ENCODE measurements around the gene MRPL14. TPM values are rescaled to one million over a fixed set of nuclear protein-coding genes. Genes with fewer than 3 reads are reported as not detected.

The MRPL14 gene
- polyA plus RNA-seq, 1 donor (not counting 4 experiments of a cell fraction or from before 2014, with no cell fraction given), result 136 TPM

DNA sequence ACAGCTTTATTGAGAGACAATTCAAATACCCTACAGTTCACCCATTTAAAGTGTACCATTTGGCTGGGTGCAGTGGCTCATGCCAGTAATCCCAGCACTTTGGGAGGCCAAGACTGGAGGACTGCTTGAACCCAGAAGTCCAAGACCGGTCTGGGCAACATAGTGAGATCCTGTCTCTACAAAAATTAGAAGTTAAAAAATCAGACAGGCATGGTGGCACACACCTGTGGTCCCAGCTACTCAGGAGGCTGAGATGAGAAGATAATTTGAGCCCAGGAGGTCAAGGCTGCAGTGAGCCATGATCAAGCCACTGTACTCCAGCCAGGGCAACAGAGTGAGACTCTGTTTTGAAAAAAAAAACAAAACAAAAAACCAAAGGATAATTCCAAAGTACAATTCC, 40.3 kb upstream of the MRPL14 start:
- Histone ChIP-seq H3K9ac (ENCODE audit: control insufficient read depth, extremely low read depth, insufficient read depth, low read length) (no peak overlapping the region), H2AFZ (ENCODE audit: control insufficient read depth, low read length) (no peak overlapping the region), H3K4me1 (ENCODE audit: control insufficient read depth, extremely low read depth, insufficient read depth, low read length) (peaks cover 15% of the 10 kb centered on the region), H3K9me1 (ENCODE audit: control insufficient read depth, extremely low read depth, insufficient read depth, low read length) (no peaks in the 10 kb centered on the region), H3K4me3 (ENCODE audit: control insufficient read depth in 2 of 3, extremely low read depth in 1 of 3, insufficient read depth in 2 of 3, low read depth in 1 of 3, low read length in 3 of 3) (no peak overlapping the region), H3K4me2 (ENCODE audit: control insufficient read depth, extremely low read depth, insufficient read depth, low read depth, low read length) (no peak overlapping the region), H3K79me2 (ENCODE audit: control insufficient read depth, insufficient read depth, low read length) (no peaks in the 10 kb centered on the region), H3K36me3 (ENCODE audit: control insufficient read depth in 2 of 2, extremely low read depth in 1 of 2, insufficient read depth in 2 of 2, low read length in 2 of 2) (no peaks in the 10 kb centered on the region), H4K20me1 (ENCODE audit: control insufficient read depth, extremely low read depth, insufficient read depth, low read length) (no peaks in the 10 kb centered on the region), H3K9me3 (ENCODE audit: control insufficient read depth, low read depth, low read length) (no peaks in the 10 kb centered on the region), H3K27ac (ENCODE audit: control insufficient read depth, insufficient read depth, low read length) (no peak overlapping the region), H3K27me3 (ENCODE audit: control insufficient read depth, extremely low read depth, insufficient read depth, low read length) (peaks cover 8% of the 10 kb centered on the region)
- DNase-seq (ENCODE audit: low read depth, low spot score) (no peak), FAIRE-seq (no peak)
- TF ChIP-seq EZH2 (IDR thresholded peaks at IDR 0.05; ENCODE audit: low read length), result no peak
- TF ChIP-seq, protein P1, sequence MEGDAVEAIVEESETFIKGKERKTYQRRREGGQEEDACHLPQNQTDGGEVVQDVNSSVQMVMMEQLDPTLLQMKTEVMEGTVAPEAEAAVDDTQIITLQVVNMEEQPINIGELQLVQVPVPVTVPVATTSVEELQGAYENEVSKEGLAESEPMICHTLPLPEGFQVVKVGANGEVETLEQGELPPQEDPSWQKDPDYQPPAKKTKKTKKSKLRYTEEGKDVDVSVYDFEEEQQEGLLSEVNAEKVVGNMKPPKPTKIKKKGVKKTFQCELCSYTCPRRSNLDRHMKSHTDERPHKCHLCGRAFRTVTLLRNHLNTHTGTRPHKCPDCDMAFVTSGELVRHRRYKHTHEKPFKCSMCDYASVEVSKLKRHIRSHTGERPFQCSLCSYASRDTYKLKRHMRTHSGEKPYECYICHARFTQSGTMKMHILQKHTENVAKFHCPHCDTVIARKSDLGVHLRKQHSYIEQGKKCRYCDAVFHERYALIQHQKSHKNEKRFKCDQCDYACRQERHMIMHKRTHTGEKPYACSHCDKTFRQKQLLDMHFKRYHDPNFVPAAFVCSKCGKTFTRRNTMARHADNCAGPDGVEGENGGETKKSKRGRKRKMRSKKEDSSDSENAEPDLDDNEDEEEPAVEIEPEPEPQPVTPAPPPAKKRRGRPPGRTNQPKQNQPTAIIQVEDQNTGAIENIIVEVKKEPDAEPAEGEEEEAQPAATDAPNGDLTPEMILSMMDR (optimal IDR thresholded peaks at IDR 0.05 in 1 of 3, IDR thresholded peaks at IDR 0.05 in 1 of 3, conservative IDR thresholded peaks at IDR 0.05 in 1 of 3; ENCODE audit: extremely low read depth in 1 of 3, insufficient read depth in 2 of 3, low read length in 3 of 3), result no peak
- dilution Hi-C loops (cut with MboI; ENCODE audit: extremely low pct_ligation_motif_present, low sequenced_read_pairs), result no loop called here

DNA sequence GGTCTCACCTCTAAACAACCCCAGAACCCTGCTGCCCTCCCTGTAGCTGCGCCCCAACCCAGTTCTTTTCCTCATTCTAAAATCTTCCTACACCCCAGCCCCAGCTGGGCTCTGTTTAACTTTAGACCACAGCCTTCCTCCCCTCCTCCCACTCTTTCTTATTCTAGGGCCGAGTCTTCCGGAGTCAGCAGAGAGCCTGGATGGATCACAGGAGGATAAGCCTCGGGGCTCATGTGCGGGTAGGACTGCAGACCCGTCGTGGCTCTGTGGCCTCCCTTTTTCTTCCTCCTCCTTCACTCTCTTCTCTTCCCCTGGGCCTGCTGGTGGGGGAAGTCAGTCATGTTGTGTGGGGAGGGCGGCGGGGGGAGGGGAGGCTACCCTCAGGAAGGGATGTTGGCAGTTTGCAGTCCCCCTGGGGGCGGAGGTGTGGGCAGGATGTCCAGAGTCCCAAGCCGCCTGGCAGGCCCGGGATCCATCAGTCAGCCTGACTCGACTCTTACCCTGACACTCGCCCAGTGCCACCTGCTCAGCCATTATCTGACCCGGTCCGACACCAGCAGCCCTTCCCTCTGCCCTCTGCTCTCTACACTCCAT, 39.4 kb upstream of the MRPL14 start:
- Histone ChIP-seq H3K4me3 (ENCODE audit: control insufficient read depth in 2 of 3, extremely low read depth in 1 of 3, insufficient read depth in 2 of 3, low read depth in 1 of 3, low read length in 3 of 3) (no peak overlapping the region), H3K79me2 (ENCODE audit: control insufficient read depth, insufficient read depth, low read length) (no peaks in the 10 kb centered on the region), H3K9me1 (ENCODE audit: control insufficient read depth, extremely low read depth, insufficient read depth, low read length) (peaks cover under 1% of the 10 kb centered on the region), H3K9me3 (ENCODE audit: control insufficient read depth, low read depth, low read length) (no peaks in the 10 kb centered on the region), H3K36me3 (ENCODE audit: control insufficient read depth in 2 of 2, extremely low read depth in 1 of 2, insufficient read depth in 2 of 2, low read length in 2 of 2) (no peaks in the 10 kb centered on the region), H4K20me1 (ENCODE audit: control insufficient read depth, extremely low read depth, insufficient read depth, low read length) (no peaks in the 10 kb centered on the region), H3K4me1 (ENCODE audit: control insufficient read depth, extremely low read depth, insufficient read depth, low read length) (peaks cover 16% of the 10 kb centered on the region), H3K9ac (ENCODE audit: control insufficient read depth, extremely low read depth, insufficient read depth, low read length) (no peak overlapping the region), H3K27ac (ENCODE audit: control insufficient read depth, insufficient read depth, low read length) (no peak overlapping the region), H3K27me3 (ENCODE audit: control insufficient read depth, extremely low read depth, insufficient read depth, low read length) (peaks cover 10% of the 10 kb centered on the region), H2AFZ (ENCODE audit: control insufficient read depth, low read length) (no peak overlapping the region), H3K4me2 (ENCODE audit: control insufficient read depth, extremely low read depth, insufficient read depth, low read depth, low read length) (no peak overlapping the region)
- FAIRE-seq (no peak), DNase-seq (ENCODE audit: low read depth, low spot score) (no peak)
- TF ChIP-seq EZH2 (IDR thresholded peaks at IDR 0.05; ENCODE audit: low read length), result no peak
- TF ChIP-seq, protein P1 (optimal IDR thresholded peaks at IDR 0.05 in 1 of 3, IDR thresholded peaks at IDR 0.05 in 1 of 3, conservative IDR thresholded peaks at IDR 0.05 in 1 of 3; ENCODE audit: extremely low read depth in 1 of 3, insufficient read depth in 2 of 3, low read length in 3 of 3), result no peak
- dilution Hi-C loops (cut with MboI; ENCODE audit: extremely low pct_ligation_motif_present, low sequenced_read_pairs), result no loop called here
